Pons (tissue), 1 donor: ENCODE results near the gene UPK2.
"Not testable (repeated sequence)": the region's sequence is repeated elsewhere in the genome, so short reads cannot be mapped to it uniquely, and the experiment has no call there.

ENCODE experiments used
- DNase-seq: peaks from one replicate; pipeline ENCODE4 v3.0.0-alpha.2; 2016; ENCODE audit warnings: low spot score

Gene UPK2

GRCh38 chr11:118988280-118988679 lies 32.2 kb downstream of the UPK2 start:
- no peak for DNase-seq

- not testable (repeated sequence) for DNase-seq
Measured at GRCh38 chr11:118991486-118992038, 35.5 kb downstream of the UPK2 start.

- DNase-seq, result no peak
Measured at GRCh38 chr11:118996926-118997626, 41.0 kb downstream of the UPK2 start.

GRCh38 chr11:118997627-118998387 lies 41.7 kb downstream of the UPK2 start, which contains the start of gene CENATAC:
CENATAC (plus strand) TSS chr11:118998138; CDS start chr11:118998198, 60 bp downstream.
- DNase-seq, result peak; percentile 97

- no peak for DNase-seq
Measured at GRCh38 chr11:118998388-118998717, 42.3 kb downstream of the UPK2 start.

GRCh38 chr11:118998822-118999221 lies 42.7 kb downstream of the UPK2 start:
- no peak for DNase-seq

GRCh38 chr11:119000906-119001305 lies 44.8 kb downstream of the UPK2 start:
- no peak for DNase-seq

- DNase-seq, result no peak
Measured at GRCh38 chr11:119006656-119007055, 50.6 kb downstream of the UPK2 start.
